GM12878 (cell line): ENCODE measurements around the gene ASMTL. TPM values are rescaled to one million over a fixed set of nuclear protein-coding genes. Genes with fewer than 3 reads are reported as not detected.

ENCODE experiments used
- ATAC-seq: fragments of 200-7000 bp; cut with Tn5 transposase; 3 replicates; pipeline ENCODE4 v1.9.1; 2020; ENCODE audit warnings: mild to moderate bottlenecking, moderate library complexity
- BruUV-seq: library from RNA; stranded (reverse); fragments of 400-500 nt; replicated peaks from 2 replicates; lab custom pipeline; 2021; lab: Mats Ljungman, UMichigan
- CTCF ChIA-PET: fragments of 300-600 bp; sonication (Branson Sonifier 250); formaldehyde crosslinking; extraction: SDS; loops from one replicate; lab custom pipeline; 2021; ENCODE audit warnings: inconsistent platforms; lab: Yijun Ruan, JAX
- POLR2A ChIA-PET: fragments of 350-600 bp; formaldehyde crosslinking; extraction: SDS; loops from one replicate; lab custom pipeline; 2021; ENCODE audit warnings: inconsistent platforms; lab: Charles Lee
- RAD21 ChIA-PET: fragments of 300-600 bp; sonication (Branson Sonifier 250); formaldehyde crosslinking; loops from one replicate; lab custom pipeline; 2023; ENCODE audit warnings: antibody characterized with exemption; ENCODE audit not compliant: unreplicated experiment; lab: Charles Lee
- SMC1A ChIA-PET: fragments of 300-600 bp; sonication (Branson Sonifier 250); formaldehyde crosslinking; loops from one replicate; lab custom pipeline; 2023; ENCODE audit not compliant: unreplicated experiment, uncharacterized antibody; lab: Charles Lee
- DNase-seq: peaks from one replicate; pipeline ENCODE4 v3.0.0-alpha.2; 2011; ENCODE audit warnings: low read depth, low spot score
- FAIRE-seq: peaks from 3 replicates; lab custom pipeline; 2011; peaks lifted over from hg19 to GRCh38; lab: Jason Lieb, UNC
- H2AFZ ChIP-seq: 2 replicates; pipeline ENCODE4 v1.6.0; 2011; ENCODE audit warnings: low read depth, low read length, control low read depth; ENCODE audit not compliant: control insufficient read depth
- H3K27ac ChIP-seq: 2 replicates; pipeline ENCODE4 v1.5.1; 2011; ENCODE audit warnings: control low read depth; ENCODE audit not compliant: control insufficient read depth, insufficient read depth
- H3K27me3 ChIP-seq, 2 experiments: replicated peaks in 1 of 2; 2 replicates each; pipeline versions ENCODE4 v1.6.0 to v1.6.1; 2011; ENCODE audit warnings: low read length in 1 of 2; ENCODE audit not compliant: control insufficient read depth in 2 of 2, insufficient read depth in 2 of 2
- H3K36me3 ChIP-seq, 2 experiments: 2 replicates each; pipeline ENCODE4 v1.5.1; 2011; ENCODE audit warnings: low read length in 1 of 2; ENCODE audit not compliant: control insufficient read depth in 2 of 2, insufficient read depth in 2 of 2
- H3K4me1 ChIP-seq: 2 replicates; pipeline ENCODE4 v1.6.1; 2011; ENCODE audit warnings: mild to moderate bottlenecking, low read length, moderate library complexity, mixed read lengths; ENCODE audit not compliant: control insufficient read depth, insufficient read depth
- H3K4me2 ChIP-seq: 2 replicates; pipeline ENCODE4 v1.6.0; 2011; ENCODE audit warnings: control low read depth; ENCODE audit not compliant: control insufficient read depth, insufficient read depth
- H3K4me3 ChIP-seq: fragments of 200-600 bp; sonication (generic); 2 replicates; pipeline ENCODE4 v1.5.1; 2016
- H3K79me2 ChIP-seq: 2 replicates; pipeline ENCODE4 v1.6.0; 2011; ENCODE audit warnings: low read length; ENCODE audit not compliant: control insufficient read depth, insufficient read depth
- H3K9ac ChIP-seq: 2 replicates; pipeline ENCODE4 v1.8.0; 2011; ENCODE audit warnings: low read length, control low read depth, mixed read lengths; ENCODE audit not compliant: control insufficient read depth, insufficient read depth
- H3K9me3 ChIP-seq: replicated peaks from 3 replicates; pipeline ENCODE4 v1.5.1; 2011; ENCODE audit warnings: mild to moderate bottlenecking, low read length; ENCODE audit not compliant: control insufficient read depth, insufficient read depth
- H4K20me1 ChIP-seq: 2 replicates; pipeline ENCODE4 v1.6.0; 2011; ENCODE audit not compliant: control insufficient read depth, insufficient read depth
- BACH1 ChIP-seq: fragments of 450-650 bp; IDR thresholded peaks from 2 replicates; pipeline ENCODE4 v1.6.1; 2017; ENCODE audit warnings: mild to moderate bottlenecking, borderline replicate concordance
- CBX5 ChIP-seq: sonication (generic); IDR thresholded peaks from 2 replicates; pipeline ENCODE4 v1.6.1; 2016; ENCODE audit warnings: low read depth, moderate library complexity, mild to moderate bottlenecking, inconsistent platforms
- CREB1 ChIP-seq: IDR thresholded peaks from 2 replicates; pipeline ENCODE4 v1.6.1; 2012; ENCODE audit warnings: low read depth, mild to moderate bottlenecking, inconsistent platforms
- CREM ChIP-seq: IDR thresholded peaks from 2 replicates; pipeline ENCODE4 v1.6.1; 2014; ENCODE audit warnings: antibody characterized with exemption, low read depth
- IKZF1 ChIP-seq: fragments of 450-650 bp; conservative IDR thresholded peaks from 2 replicates; pipeline ENCODE4 v1.6.1; 2017; ENCODE audit warnings: antibody characterized with exemption, mild to moderate bottlenecking
- MTA2 ChIP-seq: fragments of 450-650 bp; IDR thresholded peaks from 2 replicates; pipeline ENCODE4 v1.6.1; 2016; ENCODE audit warnings: low read depth, mild to moderate bottlenecking, moderate library complexity
- POLR2A ChIP-seq: IDR thresholded peaks from 2 replicates; pipeline ENCODE4 v1.6.1; 2011; ENCODE audit warnings: low read depth, mild to moderate bottlenecking, low read length
- RELA ChIP-seq: fragments of 450-650 bp; IDR thresholded peaks from 2 replicates; pipeline ENCODE4 v1.8.0; 2014; ENCODE audit warnings: borderline replicate concordance; ENCODE audit not compliant: partially characterized antibody
- SMARCA5 ChIP-seq: fragments of 450-650 bp; IDR thresholded peaks from 2 replicates; pipeline ENCODE4 v1.6.1; 2017; ENCODE audit warnings: mild to moderate bottlenecking
- ZBED1 ChIP-seq: IDR thresholded peaks from 2 replicates; pipeline ENCODE4 v1.6.1; 2016; ENCODE audit warnings: borderline replicate concordance
- ZNF217 ChIP-seq: fragments of 450-650 bp; IDR thresholded peaks from 2 replicates; pipeline ENCODE4 v1.6.1; 2017; ENCODE audit warnings: antibody characterized with exemption, mild to moderate bottlenecking
- WGBS: methylation state at CpG from one replicate; pipeline ENCODE4 v1.1.6; 2016; ENCODE audit warnings: low lambda C conversion rate; ENCODE audit not compliant: insufficient replicate concordance, insufficient coverage; ENCODE audit errors: missing lambda C conversion rate; 5-methylcytosine and 5-hydroxymethylcytosine counted together
- in situ Hi-C: fragments of 300-500 bp; cut with MboI; formaldehyde crosslinking; loops from 9 replicates; pipeline ENCODE4 v1.14.3; 2018; ENCODE audit warnings: mixed read lengths
- intact Hi-C: fragments of 100-400 bp; cut with micrococcal nuclease; formaldehyde crosslinking; loops from one replicate; pipeline ENCODE4 v1.14.2; 2022; ENCODE audit not compliant: unreplicated experiment
- polyA plus RNA-seq, 11 experiments: library from polyadenylated mRNA; depleted of rRNA in 4 of 11; unstranded in 6 of 11; stranded (reverse) in 5 of 11; fragments of >200 nt; fragmentation: Nextera tagmentation in 4 of 11; fragmentation: Illumina TruSeq in 1 of 11; extraction: Ambion mirVana in 4 of 11; extraction: Trizol in 1 of 11; gene quantifications; 1 replicate in 1 of 11; 2 replicates in 10 of 11; pipeline versions ENCODE4 v1.2.1 to v1.2.3, GENCODE V29; 2011 to 2016; ENCODE audit warnings: inconsistent platforms in 2 of 11, missing spikeins in 2 of 11, low read depth in 1 of 11
- total RNA-seq, 4 experiments: library from RNA; depleted of rRNA in 3 of 4; stranded (reverse); fragments of >200 nt in 3 of 4; fragmentation: Illumina TruSeq in 1 of 4; extraction: Trizol in 1 of 4; gene quantifications; 2 replicates each; pipeline versions ENCODE4 v1.2.1 to v1.2.3, GENCODE V29; 2013 to 2021
- TF ChIP-seq, protein P1 (sequence below): fragments of 450-650 bp; IDR thresholded peaks from 2 replicates; pipeline ENCODE4 v1.6.1; 2017; ENCODE audit warnings: mild to moderate bottlenecking, moderate library complexity

ASMTL gene
- total and polyA plus RNA-seq, 10 of the 15 experiments (the other 5 are each of a cell fraction or from before 2014, with no cell fraction given) = 1.6 to 51.9 (median 32.1) TPM

- SMC1A ChIA-PET = no interaction called here
- no peak overlapping the region for H3K4me2 ChIP-seq
- no TSS peak for BruUV-seq
- H3K27me3 ChIP-seq = no peaks in the 10 kb centered on the region
- no peaks in the 10 kb centered on the region for H3K79me2 ChIP-seq
- H3K9me3 ChIP-seq = peaks cover 16% of the 10 kb centered on the region
- no peak overlapping the region for H3K9ac ChIP-seq
- H4K20me1 ChIP-seq = no peaks in the 10 kb centered on the region
- 0 out of 2 replicates have a peak, but pooled peaks have one; percentile 32 for TF ChIP-seq ZBED1
- TF ChIP-seq SMARCA5 = peak; percentile 87
- no peak for TF ChIP-seq CREM
- peak; percentile 12 for TF ChIP-seq POLR2A
- TF ChIP-seq ZNF217 = peak; percentile 56; the same call in 1 of the 2 replicates
- no peak for TF ChIP-seq BACH1
- TF ChIP-seq CBX5 = peak; percentile 58; the same call in 1 of the 2 replicates
- no peak for TF ChIP-seq IKZF1
- TF ChIP-seq CREB1 = no peak
- TF ChIP-seq RELA = no peak
- TF ChIP-seq, protein P1, sequence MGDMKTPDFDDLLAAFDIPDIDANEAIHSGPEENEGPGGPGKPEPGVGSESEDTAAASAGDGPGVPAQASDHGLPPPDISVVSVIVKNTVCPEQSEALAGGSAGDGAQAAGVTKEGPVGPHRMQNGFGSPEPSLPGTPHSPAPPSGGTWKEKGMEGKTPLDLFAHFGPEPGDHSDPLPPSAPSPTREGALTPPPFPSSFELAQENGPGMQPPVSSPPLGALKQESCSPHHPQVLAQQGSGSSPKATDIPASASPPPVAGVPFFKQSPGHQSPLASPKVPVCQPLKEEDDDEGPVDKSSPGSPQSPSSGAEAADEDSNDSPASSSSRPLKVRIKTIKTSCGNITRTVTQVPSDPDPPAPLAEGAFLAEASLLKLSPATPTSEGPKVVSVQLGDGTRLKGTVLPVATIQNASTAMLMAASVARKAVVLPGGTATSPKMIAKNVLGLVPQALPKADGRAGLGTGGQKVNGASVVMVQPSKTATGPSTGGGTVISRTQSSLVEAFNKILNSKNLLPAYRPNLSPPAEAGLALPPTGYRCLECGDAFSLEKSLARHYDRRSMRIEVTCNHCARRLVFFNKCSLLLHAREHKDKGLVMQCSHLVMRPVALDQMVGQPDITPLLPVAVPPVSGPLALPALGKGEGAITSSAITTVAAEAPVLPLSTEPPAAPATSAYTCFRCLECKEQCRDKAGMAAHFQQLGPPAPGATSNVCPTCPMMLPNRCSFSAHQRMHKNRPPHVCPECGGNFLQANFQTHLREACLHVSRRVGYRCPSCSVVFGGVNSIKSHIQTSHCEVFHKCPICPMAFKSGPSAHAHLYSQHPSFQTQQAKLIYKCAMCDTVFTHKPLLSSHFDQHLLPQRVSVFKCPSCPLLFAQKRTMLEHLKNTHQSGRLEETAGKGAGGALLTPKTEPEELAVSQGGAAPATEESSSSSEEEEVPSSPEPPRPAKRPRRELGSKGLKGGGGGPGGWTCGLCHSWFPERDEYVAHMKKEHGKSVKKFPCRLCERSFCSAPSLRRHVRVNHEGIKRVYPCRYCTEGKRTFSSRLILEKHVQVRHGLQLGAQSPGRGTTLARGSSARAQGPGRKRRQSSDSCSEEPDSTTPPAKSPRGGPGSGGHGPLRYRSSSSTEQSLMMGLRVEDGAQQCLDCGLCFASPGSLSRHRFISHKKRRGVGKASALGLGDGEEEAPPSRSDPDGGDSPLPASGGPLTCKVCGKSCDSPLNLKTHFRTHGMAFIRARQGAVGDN = no peak
- TF ChIP-seq MTA2 = no peak
- TF ChIP-seq, all 136 proteins: peak for 5
- in situ Hi-C loops (no loop called here), intact Hi-C loops (no loop called here)
- Histone ChIP-seq H3K27ac (no peak overlapping the region), H3K4me3 (no peak overlapping the region), H3K4me1 (no peaks in the 10 kb centered on the region), H3K36me3 (peaks cover 26 to 29% of the 10 kb centered on the region in 2 experiments), H2AFZ (no peak overlapping the region)
- DNase-seq = no peak
- FAIRE-seq = no peak
- RAD21 ChIA-PET = no interaction called here
- WGBS = 98% methylated on average over 19 of the region's 20 CpGs
- ATAC-seq = no peak
- CTCF ChIA-PET = no interaction called here
- POLR2A ChIA-PET = no interaction called here
Measured at GRCh38 chrX:1417921-1418771, 34.6 kb downstream of the ASMTL start.
